HEK293 (cell line): ENCODE data around the gene SENP1.

ENCODE experiments used
- ATF2 ChIP-seq: fragments of 450-650 bp; formaldehyde crosslinking; IDR thresholded peaks from 2 replicates; pipeline ENCODE4 v1.5.1; 2016; ENCODE audit warnings: missing biosample characterization, missing genetic modification characterization, low read depth
- CTCF ChIP-seq: fragments of 450-650 bp; formaldehyde crosslinking; IDR thresholded peaks from 2 replicates; pipeline ENCODE4 v1.5.1; 2016; ENCODE audit warnings: missing biosample characterization, missing genetic modification characterization
- HOXA7 ChIP-seq: sonication (generic); formaldehyde crosslinking; IDR thresholded peaks from 2 replicates; pipeline ENCODE4 v1.8.1; 2022; ENCODE audit warnings: missing genetic modification reagents, borderline replicate concordance
- ZBTB49 ChIP-seq: fragments of 450-650 bp; formaldehyde crosslinking; IDR thresholded peaks from 2 replicates; pipeline ENCODE4 v1.5.1; 2016; ENCODE audit warnings: missing biosample characterization, missing genetic modification characterization, low read depth
- ZNF112 ChIP-seq: fragments of 450-650 bp; formaldehyde crosslinking; IDR thresholded peaks from 2 replicates; pipeline ENCODE4 v1.5.0; 2017; ENCODE audit warnings: missing biosample characterization, missing genetic modification characterization
- ZNF184 ChIP-seq: fragments of 450-650 bp; IDR thresholded peaks from 2 replicates; pipeline ENCODE4 v1.5.1; 2018; ENCODE audit warnings: missing biosample characterization, mild to moderate bottlenecking, missing genetic modification characterization
- ZNF214 ChIP-seq: fragments of 450-650 bp; formaldehyde crosslinking; IDR thresholded peaks from 2 replicates; pipeline ENCODE4 v1.5.1; 2017; ENCODE audit warnings: missing biosample characterization, mild to moderate bottlenecking, missing genetic modification characterization, borderline replicate concordance
- ZNF266 ChIP-seq: fragments of 450-650 bp; formaldehyde crosslinking; IDR thresholded peaks from 2 replicates; pipeline ENCODE4 v1.5.1; 2016; ENCODE audit warnings: missing biosample characterization, missing genetic modification characterization, low read depth
- ZNF311 ChIP-seq: fragments of 450-650 bp; formaldehyde crosslinking; IDR thresholded peaks from 2 replicates; pipeline ENCODE4 v1.5.1; 2017; ENCODE audit warnings: missing biosample characterization, missing genetic modification characterization, borderline replicate concordance
- ZNF423 ChIP-seq: fragments of 450-650 bp; formaldehyde crosslinking; IDR thresholded peaks from 2 replicates; pipeline ENCODE4 v1.5.1; 2016; ENCODE audit warnings: missing biosample characterization, missing genetic modification characterization
- ZNF561 ChIP-seq: fragments of 450-650 bp; IDR thresholded peaks from 2 replicates; pipeline ENCODE4 v1.5.1; 2018; ENCODE audit warnings: missing biosample characterization, missing genetic modification characterization, borderline replicate concordance
- ZNF639 ChIP-seq: fragments of 450-650 bp; formaldehyde crosslinking; IDR thresholded peaks from 2 replicates; pipeline ENCODE4 v1.5.1; 2016; ENCODE audit warnings: missing biosample characterization, missing genetic modification characterization
- ZNF660 ChIP-seq: fragments of 450-650 bp; IDR thresholded peaks from 2 replicates; pipeline ENCODE4 v1.5.1; 2018; ENCODE audit warnings: missing biosample characterization, mild to moderate bottlenecking, missing genetic modification characterization
- ZNF704 ChIP-seq: fragments of 450-650 bp; formaldehyde crosslinking; IDR thresholded peaks from 2 replicates; pipeline ENCODE4 v1.5.1; 2016; ENCODE audit warnings: missing biosample characterization, missing genetic modification characterization

GRCh38 chr12:48068457-48068856 lies 37.4 kb downstream of the SENP1 start:
- TF ChIP-seq ZNF660 (tag by site-specific recombination) (no peak), CTCF (tag by site-specific recombination) (no peak), ZNF184 (no peak), ZNF311 (tag by site-specific recombination) (no peak), ZNF112 (tag by site-specific recombination) (no peak), ZNF561 (tag by site-specific recombination) (no peak), HOXA7 (no peak), ZNF639 (tag by site-specific recombination) (no peak), ZBTB49 (tag by site-specific recombination) (no peak), ZNF214 (tag by site-specific recombination) (no peak), ZNF266 (tag by site-specific recombination) (no peak), ZNF423 (tag by site-specific recombination) (no peak), ATF2 (no peak), ZNF704 (tag by site-specific recombination) (no peak)
